GM10266 (cell line): ENCODE results near the gene ILKAP.

Experiments used
- DNase-seq: peaks from one replicate; pipeline ENCODE4 v3.0.0; 2012; ENCODE audit errors: extremely low spot score
- TF ChIP-seq, protein P1 (sequence below): IDR thresholded peaks from 2 replicates; pipeline ENCODE4 v1.5.1; 2012; ENCODE audit warnings: mild to moderate bottlenecking, low read depth; ENCODE audit not compliant: control insufficient read depth, insufficient read depth; ENCODE audit errors: missing control alignments

Gene ILKAP

DNA sequence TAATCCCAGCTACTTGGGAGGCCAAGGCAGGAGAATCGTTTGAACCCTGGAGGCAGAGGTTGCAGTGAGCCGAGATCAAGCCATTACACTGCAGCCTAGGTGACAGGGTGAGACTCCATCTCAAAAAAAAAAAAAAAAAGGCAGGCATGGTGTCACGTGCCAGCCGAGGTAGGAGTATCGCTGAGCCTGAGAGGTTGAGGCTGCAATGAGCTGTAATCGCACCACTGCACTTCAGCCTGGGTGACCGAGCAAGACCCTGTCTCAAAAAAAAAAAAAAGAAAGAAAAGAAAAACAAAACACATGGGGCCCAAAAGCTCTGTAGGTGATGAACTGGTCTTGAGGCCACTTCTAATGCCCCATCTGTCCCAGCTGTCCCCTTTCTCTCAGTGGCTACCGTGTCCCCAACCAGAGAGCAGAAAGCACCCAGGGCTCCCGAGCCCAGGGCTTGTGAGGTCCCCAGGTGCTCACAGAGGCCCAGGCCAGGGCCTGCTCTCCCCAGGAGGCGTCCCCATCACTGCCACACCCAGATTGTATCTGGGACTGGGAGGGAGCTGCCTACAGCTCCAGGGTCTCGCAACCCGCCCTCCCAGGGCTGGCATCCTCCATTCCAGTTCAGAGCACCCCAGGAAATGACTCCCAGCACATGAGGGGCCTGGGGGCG is 56.5 kb downstream of the ILKAP start:
- no peak for DNase-seq
- TF ChIP-seq, protein P1, sequence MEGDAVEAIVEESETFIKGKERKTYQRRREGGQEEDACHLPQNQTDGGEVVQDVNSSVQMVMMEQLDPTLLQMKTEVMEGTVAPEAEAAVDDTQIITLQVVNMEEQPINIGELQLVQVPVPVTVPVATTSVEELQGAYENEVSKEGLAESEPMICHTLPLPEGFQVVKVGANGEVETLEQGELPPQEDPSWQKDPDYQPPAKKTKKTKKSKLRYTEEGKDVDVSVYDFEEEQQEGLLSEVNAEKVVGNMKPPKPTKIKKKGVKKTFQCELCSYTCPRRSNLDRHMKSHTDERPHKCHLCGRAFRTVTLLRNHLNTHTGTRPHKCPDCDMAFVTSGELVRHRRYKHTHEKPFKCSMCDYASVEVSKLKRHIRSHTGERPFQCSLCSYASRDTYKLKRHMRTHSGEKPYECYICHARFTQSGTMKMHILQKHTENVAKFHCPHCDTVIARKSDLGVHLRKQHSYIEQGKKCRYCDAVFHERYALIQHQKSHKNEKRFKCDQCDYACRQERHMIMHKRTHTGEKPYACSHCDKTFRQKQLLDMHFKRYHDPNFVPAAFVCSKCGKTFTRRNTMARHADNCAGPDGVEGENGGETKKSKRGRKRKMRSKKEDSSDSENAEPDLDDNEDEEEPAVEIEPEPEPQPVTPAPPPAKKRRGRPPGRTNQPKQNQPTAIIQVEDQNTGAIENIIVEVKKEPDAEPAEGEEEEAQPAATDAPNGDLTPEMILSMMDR, result no peak

DNA sequence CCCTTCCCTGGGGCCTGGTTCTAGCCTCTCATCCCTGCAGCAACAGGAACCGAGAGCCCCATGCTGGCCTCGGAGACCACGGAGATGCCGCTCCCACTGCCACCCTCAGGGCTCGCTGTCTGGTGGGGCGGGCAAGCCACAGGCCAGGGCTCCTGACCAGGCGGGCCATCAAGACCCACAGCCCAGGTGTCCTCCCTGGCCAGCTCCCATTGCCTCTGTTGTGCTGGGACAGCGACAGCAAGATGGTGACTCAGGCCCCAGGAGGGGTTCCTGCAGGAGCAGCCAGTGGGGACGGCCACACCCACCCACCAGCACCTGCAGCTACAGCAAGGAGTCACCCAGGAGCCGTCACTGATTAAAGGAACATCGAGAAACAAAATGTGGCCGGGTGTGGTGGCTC is 57.6 kb downstream of the ILKAP start:
- no peak for DNase-seq
- TF ChIP-seq, protein P1, result no peak

DNA sequence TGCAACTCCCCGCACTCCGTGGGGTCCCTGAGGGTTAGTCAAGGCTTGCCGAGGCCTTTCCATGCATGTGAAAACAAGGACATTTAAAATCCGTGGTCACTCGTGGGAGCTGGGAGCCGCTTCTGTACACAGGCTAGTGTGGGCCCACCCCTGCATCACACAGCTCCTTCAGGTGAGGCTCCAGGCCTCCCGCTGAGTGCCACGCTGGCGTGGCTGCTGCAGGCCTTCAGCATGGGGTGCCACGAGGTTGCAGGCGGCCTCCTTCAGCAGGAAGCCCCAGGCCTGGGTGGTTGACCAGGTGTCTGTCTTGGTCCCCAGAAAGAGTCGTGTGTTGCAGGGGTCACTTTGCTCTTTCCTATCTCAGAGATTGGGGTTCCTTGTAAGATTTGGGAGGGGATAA is 58.4 kb downstream of the ILKAP start:
- TF ChIP-seq, protein P1, result no peak
- no peak for DNase-seq

DNA sequence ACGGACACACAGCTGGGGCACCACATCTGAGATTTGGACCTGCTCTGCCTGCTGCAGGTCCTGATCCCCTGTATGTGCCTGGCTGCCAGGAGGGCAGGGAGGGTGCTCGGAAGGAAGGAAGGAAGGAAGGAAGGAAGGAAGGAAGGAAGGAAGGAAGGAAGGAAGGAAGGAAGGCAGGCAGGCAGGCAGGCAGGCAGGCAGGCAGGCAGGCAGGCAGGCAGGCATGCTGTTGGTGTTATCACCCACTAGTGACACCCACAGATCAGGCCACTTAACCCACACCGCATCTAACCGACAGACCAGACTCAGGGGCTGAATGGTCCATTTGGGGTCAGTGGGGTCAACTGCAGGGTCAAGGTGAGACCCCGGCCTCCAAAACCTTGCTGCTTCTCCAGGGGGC is 59.2 kb downstream of the ILKAP start:
- DNase-seq, result no peak

DNA sequence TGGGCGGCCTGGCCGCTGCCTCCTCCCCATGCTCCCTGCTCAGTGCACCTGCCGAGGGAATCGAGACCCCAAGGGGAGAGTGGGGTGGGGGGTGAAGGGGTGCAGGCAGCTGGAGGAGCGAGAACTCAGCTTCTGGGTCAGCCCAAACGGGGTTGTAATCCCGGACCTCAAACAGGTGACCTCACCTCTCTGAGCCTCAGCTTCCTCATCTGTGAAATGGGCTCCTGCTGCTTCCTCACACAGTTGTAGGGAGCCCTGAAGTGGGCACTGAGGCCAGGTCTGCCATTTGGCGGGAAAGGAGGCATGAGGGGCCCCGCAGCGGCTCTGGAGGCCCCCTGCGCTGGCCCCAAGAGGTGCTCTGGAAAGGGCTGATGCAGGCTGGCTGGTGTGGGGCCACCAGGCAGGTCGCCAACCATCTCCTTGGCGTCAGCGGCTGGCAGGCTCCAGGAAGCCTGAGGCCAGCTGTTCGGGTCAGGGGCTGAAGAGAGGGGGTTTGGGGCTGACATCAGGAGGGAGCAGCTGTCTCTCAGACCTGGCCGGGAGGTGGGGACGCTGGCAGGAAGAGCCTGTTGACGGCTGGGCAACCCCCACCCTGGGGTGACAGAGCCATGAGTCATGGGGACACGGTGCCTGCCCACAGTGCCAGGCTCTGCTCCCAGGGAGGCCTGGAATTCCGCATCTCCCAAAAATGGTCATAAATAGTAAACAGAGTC is 60.1 kb downstream of the ILKAP start:
- DNase-seq, result no peak
- TF ChIP-seq, protein P1, result no peak

More for the DNA sequence above, 59.2 kb downstream of the ILKAP start:
- TF ChIP-seq, protein P1, result no peak

DNA sequence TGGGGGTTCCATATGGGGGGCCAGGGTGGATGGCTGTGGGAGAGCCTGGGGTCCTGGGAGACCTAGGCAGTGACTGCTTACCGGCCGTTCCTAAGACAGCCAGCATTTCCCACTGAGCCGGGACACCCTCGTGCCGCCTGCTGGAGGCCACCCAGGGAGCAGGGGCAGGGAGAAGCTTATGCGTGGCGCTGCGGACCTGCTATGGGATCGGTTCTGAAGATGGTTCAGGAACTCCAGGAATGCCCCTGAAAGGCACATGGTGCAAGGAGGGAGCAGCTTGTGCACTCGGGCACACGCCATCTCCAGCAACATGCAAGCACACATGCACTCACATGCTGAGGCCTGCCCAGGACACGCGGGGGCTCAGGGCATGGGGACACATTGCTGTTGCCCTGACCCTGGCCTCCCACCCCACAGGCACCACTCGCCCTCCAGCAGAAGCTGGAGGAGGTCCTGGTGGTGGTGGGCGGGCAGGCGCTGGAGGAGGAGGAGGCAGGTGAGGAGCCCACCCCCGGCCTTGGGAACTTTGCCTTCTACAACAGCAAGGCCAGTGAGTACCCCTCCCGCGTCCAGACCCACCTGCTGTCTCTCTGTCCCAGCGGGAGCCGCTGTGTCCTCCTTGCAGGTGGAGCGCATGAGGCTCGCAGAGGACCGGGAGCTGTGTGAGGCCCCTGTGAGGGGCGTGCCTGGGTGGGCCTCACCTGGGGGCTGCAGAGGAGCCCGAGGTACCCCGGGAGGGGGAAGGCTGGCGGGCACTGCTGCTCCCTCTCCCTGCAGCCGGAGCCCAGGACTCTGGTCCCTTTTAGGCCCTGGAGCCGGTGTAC is 60.9 kb downstream of the ILKAP start:
- TF ChIP-seq, protein P1, result no peak
- no peak for DNase-seq
